ENCODE data around the gene CUBN. TPM values are rescaled to one million over a fixed set of nuclear protein-coding genes. Genes with fewer than 3 reads are reported as not detected.
A peak's percentile ranks its signal among the peaks of the same experiment; 100 is the strongest.

CUBN gene
- total and polyA plus RNA-seq, 2 of the 13 experiments (the other 11 are each of a cell fraction or from before 2014, with no cell fraction given), result 0.27 to 0.32 TPM

GRCh38 chr10:16817125-16818019, 312.2 kb downstream of the CUBN start, which contains the start of gene RSU1 (continued):
- TF ChIP-seq ZNF878 (CRISPR knock-in tag; IDR thresholded peaks at IDR 0.05), result 0 out of 2 replicates have a peak, but pooled peaks have one; percentile 0
- peak; percentile 53 for TF ChIP-seq ZNF292 (CRISPR knock-in tag; IDR thresholded peaks at IDR 0.05; ENCODE audit: borderline replicate concordance, low read depth)
- peak; percentile 18; the same call in 1 of the 2 replicates for TF ChIP-seq DMAP1 (CRISPR knock-in tag; IDR thresholded peaks at IDR 0.05)
- peak; percentile 32; the same call in 1 of the 2 replicates for TF ChIP-seq PATZ1 (CRISPR knock-in tag; IDR thresholded peaks at IDR 0.05)
- TF ChIP-seq MNT (IDR thresholded peaks at IDR 0.05), result peak; percentile 26

- Histone ChIP-seq H3K4me1 (ENCODE audit: insufficient read depth, low read length) (peaks cover 27% of the 10 kb centered on the region), H3K27me3 (ENCODE audit: control insufficient read depth in 1 of 2, insufficient read depth in 2 of 2, low read length in 2 of 2) (peaks cover 0 to 7% of the 10 kb centered on the region in 2 experiments; a peak in 1 of 5 replicates), H3K4me2 (ENCODE audit: low read depth, low read length) (peak overlapping the region; percentile 94), H3K27ac (ENCODE audit: extremely low read length, insufficient read depth, low read length) (peak overlapping the region; percentile 54), H3K9ac (ENCODE audit: insufficient read depth, low read depth, low read length) (peak overlapping the region; percentile 79), H2AFZ (ENCODE audit: low read length) (peak overlapping the region; percentile 66), H3K9me3 (ENCODE audit: low read length) (peaks cover 2% of the 10 kb centered on the region; the same call in 1 of the 2 replicates), H3K36me3 (replicated peaks in 1 of 2; ENCODE audit: control insufficient read depth in 1 of 2, insufficient read depth in 2 of 2, low read length in 2 of 2) (no peaks in the 10 kb centered on the region), H3K4me3 (replicated peaks in 1 of 3; ENCODE audit: insufficient read depth in 1 of 3, low read depth in 2 of 3, low read length in 3 of 3) (peak overlapping the region; percentile 61 to 96 (median 74)), H3K79me2 (ENCODE audit: insufficient read depth, low read length) (peaks cover 10% of the 10 kb centered on the region), H4K20me1 (ENCODE audit: insufficient read depth, low read length) (no peaks in the 10 kb centered on the region)
- ChIA-PET CTCF (ENCODE audit: low intra/inter-chr PET ratio, low total read pairs) (no interaction called here), POLR2A (interaction anchor here (1.3 to 1.4 kb wide), 3 partner anchors 10 to 956 kb away, joined by 3 to 8 read pairs (median 6); partner anchors contain the start of genes MINDY3 and TRDMT1)
- no peak for FAIRE-seq
- TSS peak; percentile 60 for BruUV-seq (replicated peaks)
- intact Hi-C loops (cut with micrococcal nuclease; ENCODE audit: unreplicated experiment), result loop anchor here (10.0 kb wide), 1 partner anchor 942 kb away; no protein-coding TSS in a partner anchor
- in situ Hi-C loops (cut with HindIII; ENCODE audit: extremely low pct_ligation_motif_present, low pct_unique_long_range_greater_than_20kb), result no loop called here
- DNase-seq (ENCODE audit: low spot score), result no peak
- peak; percentile 10 for ATAC-seq
- WGBS (ENCODE audit: low lambda C conversion rate), result no CpG with 5 or more reads among the region's 12 CpGs
- TF ChIP-seq LCORL (IDR thresholded peaks at IDR 0.05), result no peak
- 0 out of 2 replicates have a peak, but pooled peaks have one; percentile 8 for TF ChIP-seq LCORL (CRISPR knock-in tag; IDR thresholded peaks at IDR 0.05)
- TF ChIP-seq PITX1 (CRISPR knock-in tag; IDR thresholded peaks at IDR 0.05), result 0 out of 2 replicates have a peak, but pooled peaks have one; percentile 5
- TF ChIP-seq ZNF572 (CRISPR knock-in tag; IDR thresholded peaks at IDR 0.05), result no peak
- no peak for TF ChIP-seq SRSF9 (IDR thresholded peaks at IDR 0.05; ENCODE audit: borderline replicate concordance, insufficient read depth, low read depth, low read length, poor library complexity, severe bottlenecking)
- no peak for TF ChIP-seq ZBTB14 (CRISPR knock-in tag; IDR thresholded peaks at IDR 0.05)
- TF ChIP-seq RARG (CRISPR knock-in tag; IDR thresholded peaks at IDR 0.05; ENCODE audit: low read depth), result no peak
- TF ChIP-seq TP53 (CRISPR knock-in tag; conservative IDR thresholded peaks at IDR 0.05), result no peak
- no peak for TF ChIP-seq USF2 (IDR thresholded peaks at IDR 0.05; ENCODE audit: low read depth, low read length)
- no peak for TF ChIP-seq USF2 (CRISPR knock-in tag; IDR thresholded peaks at IDR 0.05; ENCODE audit: borderline replicate concordance)
Measured at GRCh38 chr10:16816830-16817124, 312.8 kb downstream of the CUBN start.
